ENCODE results near the gene SLC30A2.

SLC30A2 gene

DNA sequence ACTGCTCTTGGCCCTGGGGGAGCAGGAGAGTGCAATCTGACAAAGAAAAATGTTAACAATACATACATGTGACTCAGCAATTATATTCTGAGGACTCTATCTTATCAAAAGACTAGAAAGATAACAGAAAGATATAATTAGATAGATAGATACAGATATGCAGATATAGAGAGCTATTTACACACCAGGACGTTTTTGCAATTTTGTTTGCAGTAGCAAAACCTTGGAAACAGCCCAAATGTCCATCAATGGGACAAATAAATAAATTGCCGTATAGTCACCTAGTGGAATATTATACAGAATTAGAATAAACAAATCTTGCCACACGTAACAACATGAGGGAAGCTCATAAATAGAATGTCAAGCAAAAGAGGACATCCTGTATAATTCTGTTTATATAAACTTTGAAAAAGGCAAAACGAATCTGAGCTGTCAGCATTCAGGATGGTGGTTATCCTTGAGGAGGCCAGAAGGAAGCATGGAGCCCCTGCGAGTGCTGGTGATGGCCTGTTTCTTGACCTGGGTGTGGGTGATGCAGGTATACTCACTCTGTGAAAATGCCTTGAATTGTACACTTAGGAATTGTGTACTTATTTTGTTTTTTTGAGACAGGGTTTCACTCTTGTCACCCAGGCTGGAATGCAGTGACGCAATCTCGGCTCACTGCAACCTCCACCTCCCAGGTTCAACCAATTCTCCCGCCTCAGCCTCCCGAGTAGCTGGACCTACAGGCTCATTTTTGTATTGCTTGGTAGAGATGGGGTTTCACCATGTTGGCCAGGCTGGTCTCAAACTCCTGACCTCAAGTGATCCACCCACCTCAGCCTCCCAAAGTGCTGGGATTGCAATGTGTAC is 34.3 kb upstream of the SLC30A2 start:
- ChIA-PET POLR2A (no interaction called here), CTCF (interaction anchor here (1.2 kb wide), 1 partner anchor 11 kb away, joined by 4 read pairs; no protein-coding TSS in a partner anchor)
- DNase-seq (ENCODE audit: extremely low spot score), result no peak
- TF ChIP-seq L3MBTL2 (conservative IDR thresholded peaks at IDR 0.05) (no peak), FOXK2 (IDR thresholded peaks at IDR 0.05) (no peak)

DNA sequence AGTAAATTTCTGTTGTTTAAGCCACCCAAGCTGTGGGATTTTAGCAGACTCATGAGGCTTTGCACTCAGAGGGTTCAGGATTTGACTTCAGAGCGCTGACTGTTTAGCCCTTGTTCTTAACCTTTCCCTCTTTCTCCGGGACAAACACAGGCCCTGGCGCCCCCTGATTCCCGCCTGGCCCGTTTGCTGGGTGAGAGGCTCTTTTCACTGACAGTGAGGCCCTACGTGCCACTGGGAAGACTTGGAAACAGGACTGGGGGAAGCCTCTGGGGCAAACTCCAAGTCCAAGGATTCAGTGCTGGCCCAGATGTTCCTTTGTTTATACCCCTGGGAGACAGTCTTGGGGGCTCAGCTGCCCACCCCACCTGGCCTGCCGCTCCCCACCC is 33.3 kb upstream of the SLC30A2 start:
- POLR2A ChIA-PET, result interaction anchor here (1.0 kb wide), 1 partner anchor 42 kb away, joined by 3 read pairs; no protein-coding TSS in a partner anchor

DNA sequence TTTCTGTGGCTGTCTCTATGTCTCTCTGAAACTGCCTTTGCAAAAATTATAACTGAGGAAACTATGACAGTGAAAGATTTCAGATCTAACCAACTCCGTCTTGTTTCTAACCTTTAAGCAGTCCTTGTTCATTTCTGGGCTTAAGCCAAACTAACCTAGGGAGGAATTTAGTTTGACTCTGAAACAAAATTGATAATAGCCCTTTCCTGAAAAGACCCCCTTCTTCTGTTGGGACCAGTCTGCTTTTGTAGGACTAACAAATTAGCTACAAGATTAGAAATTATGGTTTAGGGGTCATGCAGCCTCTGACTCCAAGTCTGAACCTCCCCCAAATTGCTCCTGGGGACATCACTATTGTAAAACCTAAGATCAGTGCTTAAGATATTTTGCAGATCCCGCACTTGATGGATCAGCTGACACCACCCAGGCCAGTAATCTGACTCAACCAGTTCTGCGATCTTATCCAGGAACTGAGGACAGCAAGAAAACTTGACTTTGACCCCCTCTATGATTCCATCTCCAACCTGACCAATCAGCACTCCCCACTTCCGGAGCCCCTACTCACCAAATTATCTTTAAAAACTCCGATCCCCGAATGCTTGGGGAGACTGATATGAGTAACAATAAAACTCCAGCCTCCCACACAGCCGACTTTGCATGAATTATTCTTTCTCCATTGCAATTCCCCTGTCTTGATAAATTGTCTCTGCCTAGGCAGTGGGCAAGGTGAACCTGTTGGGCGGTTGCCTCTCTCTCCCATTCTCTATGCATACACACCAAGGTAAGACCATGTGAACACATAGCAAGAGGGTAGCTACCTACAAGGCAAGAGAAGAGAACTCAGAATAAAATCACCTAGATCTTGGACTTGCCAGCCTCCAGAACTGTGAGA is 32.6 kb upstream of the SLC30A2 start:
- ChIA-PET CTCF (interaction anchor here (0.6 kb wide), 1 partner anchor 18 kb away, joined by 3 read pairs; no protein-coding TSS in a partner anchor), POLR2A (interaction anchor here (1.0 kb wide), 1 partner anchor 42 kb away, joined by 3 read pairs; no protein-coding TSS in a partner anchor)

More for the DNA sequence above, 33.3 kb upstream of the SLC30A2 start:
- no peak for TF ChIP-seq FOXM1 (IDR thresholded peaks at IDR 0.05; ENCODE audit: borderline replicate concordance)
- TF ChIP-seq, protein P1, sequence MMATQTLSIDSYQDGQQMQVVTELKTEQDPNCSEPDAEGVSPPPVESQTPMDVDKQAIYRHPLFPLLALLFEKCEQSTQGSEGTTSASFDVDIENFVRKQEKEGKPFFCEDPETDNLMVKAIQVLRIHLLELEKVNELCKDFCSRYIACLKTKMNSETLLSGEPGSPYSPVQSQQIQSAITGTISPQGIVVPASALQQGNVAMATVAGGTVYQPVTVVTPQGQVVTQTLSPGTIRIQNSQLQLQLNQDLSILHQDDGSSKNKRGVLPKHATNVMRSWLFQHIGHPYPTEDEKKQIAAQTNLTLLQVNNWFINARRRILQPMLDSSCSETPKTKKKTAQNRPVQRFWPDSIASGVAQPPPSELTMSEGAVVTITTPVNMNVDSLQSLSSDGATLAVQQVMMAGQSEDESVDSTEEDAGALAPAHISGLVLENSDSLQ (IDR thresholded peaks at IDR 0.05), result no peak
- no peak for TF ChIP-seq HDGF (IDR thresholded peaks at IDR 0.05; ENCODE audit: borderline replicate concordance)
- TF ChIP-seq FOXA1 (IDR thresholded peaks at IDR 0.05), result no peak
- no peak for TF ChIP-seq BHLHE40 (IDR thresholded peaks at IDR 0.05; ENCODE audit: borderline replicate concordance)
- no peak for TF ChIP-seq ARNT (IDR thresholded peaks at IDR 0.05)
- TF ChIP-seq TARDBP (IDR thresholded peaks at IDR 0.05), result no peak
- no peak for TF ChIP-seq LEF1 (IDR thresholded peaks at IDR 0.05; ENCODE audit: borderline replicate concordance)
- no peak for TF ChIP-seq ZNF384 (IDR thresholded peaks at IDR 0.05)
- no peak for TF ChIP-seq SUZ12 (IDR thresholded peaks at IDR 0.05)
- TF ChIP-seq L3MBTL2 (conservative IDR thresholded peaks at IDR 0.05), result no peak
- no peak for TF ChIP-seq ELF4 (IDR thresholded peaks at IDR 0.05)
- no peak for TF ChIP-seq SP1 (IDR thresholded peaks at IDR 0.05)
- no peak for TF ChIP-seq FOXK2 (IDR thresholded peaks at IDR 0.05)
- no peak for TF ChIP-seq NFRKB (IDR thresholded peaks at IDR 0.05)
- no peak for TF ChIP-seq CTBP1 (IDR thresholded peaks at IDR 0.05; ENCODE audit: borderline replicate concordance)
- CTCF ChIA-PET, result no interaction called here
- no peak for DNase-seq (ENCODE audit: extremely low spot score)

DNA sequence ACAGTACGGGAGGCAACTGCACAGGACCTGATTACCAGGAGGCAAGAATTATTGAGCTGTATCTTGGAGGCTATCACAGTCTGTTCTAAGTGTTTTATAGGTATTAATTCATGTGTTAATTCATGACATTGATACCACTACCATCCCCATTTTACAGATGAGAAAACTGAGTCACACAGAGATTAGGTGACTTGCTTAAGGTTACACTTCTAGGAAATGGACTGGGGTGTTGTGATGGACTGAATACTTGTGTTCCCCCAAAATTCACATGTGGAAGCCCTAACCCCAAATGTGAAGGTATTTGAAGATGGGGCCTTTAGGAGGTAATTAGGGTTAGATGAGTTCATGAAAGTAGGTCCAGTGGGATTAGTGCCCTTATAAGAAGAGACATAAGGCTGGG is 31.6 kb upstream of the SLC30A2 start:
- CTCF ChIA-PET, result no interaction called here
- POLR2A ChIA-PET, result no interaction called here
- TF ChIP-seq ELF4 (IDR thresholded peaks at IDR 0.05) (no peak), FOXK2 (IDR thresholded peaks at IDR 0.05) (no peak), CTBP1 (IDR thresholded peaks at IDR 0.05; ENCODE audit: borderline replicate concordance) (no peak), TARDBP (IDR thresholded peaks at IDR 0.05) (no peak), FOXM1 (IDR thresholded peaks at IDR 0.05; ENCODE audit: borderline replicate concordance) (no peak), BHLHE40 (IDR thresholded peaks at IDR 0.05; ENCODE audit: borderline replicate concordance) (no peak), L3MBTL2 (conservative IDR thresholded peaks at IDR 0.05) (no peak), HDGF (IDR thresholded peaks at IDR 0.05; ENCODE audit: borderline replicate concordance) (no peak), ARNT (IDR thresholded peaks at IDR 0.05) (no peak), ZNF384 (IDR thresholded peaks at IDR 0.05) (no peak)
- no peak for DNase-seq (ENCODE audit: extremely low spot score)

More for the DNA sequence above, 32.6 kb upstream of the SLC30A2 start:
- DNase-seq (ENCODE audit: extremely low spot score), result no peak
- TF ChIP-seq SUZ12 (IDR thresholded peaks at IDR 0.05), result no peak
- TF ChIP-seq CTBP1 (IDR thresholded peaks at IDR 0.05; ENCODE audit: borderline replicate concordance), result no peak

DNA sequence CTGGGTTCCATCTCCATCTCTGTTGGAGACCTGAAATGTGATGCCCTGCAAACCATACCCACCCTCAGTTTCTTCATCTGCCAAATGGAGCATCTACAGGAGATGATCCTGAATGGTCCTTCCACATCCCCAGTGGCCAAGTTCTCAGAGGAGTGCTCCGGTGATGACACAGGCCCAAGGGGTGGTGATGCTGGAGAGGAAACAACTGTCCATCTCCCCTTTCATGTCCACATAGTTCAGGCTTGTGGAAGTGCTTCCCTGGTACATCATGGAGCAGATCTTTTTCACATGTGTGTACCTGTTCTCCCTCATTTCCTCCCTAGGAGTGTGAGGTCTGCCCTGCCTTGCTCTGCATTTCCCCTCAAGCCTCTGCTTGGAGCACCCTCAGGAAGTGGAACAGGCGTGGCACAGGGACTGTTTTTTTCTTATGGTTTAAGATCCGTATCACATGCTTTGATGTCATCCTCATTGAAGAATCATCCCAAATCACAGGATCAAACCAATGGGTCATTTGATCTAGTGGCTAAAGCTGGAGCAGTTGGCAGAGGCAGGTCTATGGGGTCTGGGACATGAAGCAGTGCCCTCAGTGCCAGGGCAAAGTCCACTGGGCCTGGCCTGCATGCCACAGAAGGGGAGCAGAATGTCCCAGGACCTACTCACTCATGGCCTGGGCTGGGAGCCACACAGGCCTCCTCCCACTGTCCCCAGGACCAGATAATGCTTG is 29.7 kb upstream of the SLC30A2 start:
- POLR2A ChIA-PET, result no interaction called here
- TF ChIP-seq HDGF (IDR thresholded peaks at IDR 0.05; ENCODE audit: borderline replicate concordance) (no peak), ZNF384 (IDR thresholded peaks at IDR 0.05) (no peak), SUZ12 (IDR thresholded peaks at IDR 0.05) (no peak), FOXK2 (IDR thresholded peaks at IDR 0.05) (no peak), NFRKB (IDR thresholded peaks at IDR 0.05) (no peak), ELF4 (IDR thresholded peaks at IDR 0.05) (no peak), ARNT (IDR thresholded peaks at IDR 0.05) (no peak), FOXM1 (IDR thresholded peaks at IDR 0.05; ENCODE audit: borderline replicate concordance) (no peak), LEF1 (IDR thresholded peaks at IDR 0.05; ENCODE audit: borderline replicate concordance) (no peak), L3MBTL2 (conservative IDR thresholded peaks at IDR 0.05) (no peak), BHLHE40 (IDR thresholded peaks at IDR 0.05; ENCODE audit: borderline replicate concordance) (no peak), SP1 (IDR thresholded peaks at IDR 0.05) (no peak), CTBP1 (IDR thresholded peaks at IDR 0.05; ENCODE audit: borderline replicate concordance) (no peak), FOXA1 (IDR thresholded peaks at IDR 0.05) (no peak), TARDBP (IDR thresholded peaks at IDR 0.05) (no peak)
- TF ChIP-seq, protein P1 (IDR thresholded peaks at IDR 0.05), result no peak
- DNase-seq (ENCODE audit: extremely low spot score), result no peak
- CTCF ChIA-PET, result no interaction called here

DNA sequence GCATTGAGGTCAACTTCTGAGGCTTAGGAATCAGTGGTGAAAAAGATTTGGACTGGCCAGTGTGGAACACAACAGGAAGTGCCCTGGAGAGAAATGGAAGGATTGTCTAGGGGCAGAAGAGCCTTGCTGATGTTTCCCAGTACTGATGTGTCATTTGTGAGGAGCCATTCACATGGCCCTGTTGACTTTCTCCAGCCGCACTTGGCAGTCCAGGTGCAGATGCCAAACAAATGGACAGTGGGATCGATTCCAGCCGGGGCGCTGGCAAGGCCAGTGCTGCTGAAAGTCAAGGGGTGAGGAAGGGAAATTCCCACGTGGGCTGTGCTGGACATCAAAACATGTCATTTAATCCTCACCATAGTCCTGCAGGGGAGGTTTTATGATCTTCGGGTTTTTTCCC is 26.4 kb upstream of the SLC30A2 start:
- POLR2A ChIA-PET, result no interaction called here
- TF ChIP-seq FOXK2 (IDR thresholded peaks at IDR 0.05) (no peak), CTBP1 (IDR thresholded peaks at IDR 0.05; ENCODE audit: borderline replicate concordance) (no peak), SP1 (IDR thresholded peaks at IDR 0.05) (no peak), ZNF384 (IDR thresholded peaks at IDR 0.05) (no peak), FOXM1 (IDR thresholded peaks at IDR 0.05; ENCODE audit: borderline replicate concordance) (no peak), BHLHE40 (IDR thresholded peaks at IDR 0.05; ENCODE audit: borderline replicate concordance) (no peak), HDGF (IDR thresholded peaks at IDR 0.05; ENCODE audit: borderline replicate concordance) (no peak), ELF4 (IDR thresholded peaks at IDR 0.05) (no peak), FOXA1 (IDR thresholded peaks at IDR 0.05) (no peak), LEF1 (IDR thresholded peaks at IDR 0.05; ENCODE audit: borderline replicate concordance) (no peak), L3MBTL2 (conservative IDR thresholded peaks at IDR 0.05) (no peak), NFRKB (IDR thresholded peaks at IDR 0.05) (no peak), TARDBP (IDR thresholded peaks at IDR 0.05) (no peak), ARNT (IDR thresholded peaks at IDR 0.05) (no peak), SUZ12 (IDR thresholded peaks at IDR 0.05) (no peak)
- TF ChIP-seq, protein P1 (IDR thresholded peaks at IDR 0.05), result no peak
- CTCF ChIA-PET, result no interaction called here
- DNase-seq (ENCODE audit: extremely low spot score), result no peak

All from HEK293T (cell line).